HG03565 (cell line): ENCODE results near the gene IMPA2.
"Not testable (repeated sequence)": the region's sequence is repeated elsewhere in the genome, so short reads cannot be mapped to it uniquely, and the experiment has no call there.

Experiments used
- ATAC-seq: cut with Tn5 transposase; IDR thresholded peaks from one replicate; pipeline ENCODE4 v1.9.1; 2021; ENCODE audit warnings: mild to moderate bottlenecking, moderate library complexity; ENCODE audit not compliant: unreplicated experiment

The IMPA2 gene

DNA sequence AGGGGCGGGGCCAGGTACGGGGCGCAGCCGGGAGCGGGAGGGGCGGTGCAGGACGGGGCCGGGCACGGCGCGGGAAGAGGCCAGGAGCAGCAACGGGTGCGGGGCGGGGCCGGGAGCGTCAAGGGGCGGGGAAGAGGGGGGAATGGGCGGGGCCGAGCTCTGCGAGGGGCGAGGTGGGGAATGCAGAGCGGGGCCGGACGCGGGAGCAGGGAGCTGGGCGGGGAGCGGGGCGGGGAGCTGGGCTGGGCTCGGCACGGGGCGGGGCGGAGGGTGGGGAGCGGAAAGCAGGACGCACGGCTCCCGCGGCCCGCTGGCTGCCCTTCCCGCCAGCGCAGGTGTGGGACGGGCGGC is at the start of gene IMPA2:
TSS of gene IMPA2 (plus strand) at position 316 of the 351 bp plus-strand sequence. CDS start 163 bp downstream, outside the sequence.
- ATAC-seq, result peak; percentile 23

DNA sequence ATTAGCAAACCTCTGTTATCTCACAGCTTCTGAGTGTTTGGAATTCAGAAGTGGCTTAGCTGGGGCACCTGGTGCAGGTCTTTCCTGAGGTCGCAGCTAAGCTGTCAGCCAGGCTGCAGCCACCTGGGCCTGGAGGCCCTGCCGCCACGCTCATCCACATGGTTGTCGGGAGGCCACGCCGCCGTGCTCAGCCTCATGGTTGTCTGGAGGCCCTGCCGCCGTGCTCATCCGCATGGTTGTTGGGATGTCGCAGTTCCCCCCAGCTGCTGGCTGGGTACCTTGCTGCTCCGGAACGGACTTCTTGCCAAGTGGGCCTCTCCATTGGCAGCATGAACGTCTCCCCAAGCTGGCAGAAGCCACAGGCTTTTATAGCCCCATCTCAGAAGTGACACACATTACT is 48.9 kb upstream of the IMPA2 start:
- no peak for ATAC-seq

DNA sequence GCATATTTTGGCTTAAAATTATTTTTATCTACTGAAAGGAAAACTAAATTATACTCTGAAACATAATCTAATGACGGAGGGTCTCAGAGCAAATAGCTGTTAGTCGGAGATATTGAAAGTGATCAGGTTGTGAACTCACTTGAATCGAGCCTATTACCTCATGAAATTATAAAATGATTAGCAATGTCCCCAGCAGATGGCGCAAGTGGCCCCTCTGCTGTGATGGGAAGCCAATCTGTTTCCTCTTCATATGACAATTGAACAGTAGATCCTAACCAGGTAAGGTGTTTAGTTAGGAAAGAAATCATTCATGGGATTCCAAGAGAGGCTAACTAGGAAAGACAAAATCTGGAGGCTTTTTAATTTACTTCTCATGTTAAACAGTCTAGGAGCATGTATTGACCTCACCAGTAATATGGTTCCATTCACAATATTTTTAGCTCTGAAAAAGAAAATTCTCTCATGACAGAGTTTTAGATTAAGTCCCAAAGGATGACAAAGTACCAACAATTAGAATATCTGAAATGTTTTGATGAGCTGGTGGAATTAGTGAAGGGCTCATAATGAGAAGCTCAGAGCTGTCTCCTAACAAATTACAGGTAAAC is 43.3 kb upstream of the IMPA2 start:
- peak; percentile 63 for ATAC-seq

DNA sequence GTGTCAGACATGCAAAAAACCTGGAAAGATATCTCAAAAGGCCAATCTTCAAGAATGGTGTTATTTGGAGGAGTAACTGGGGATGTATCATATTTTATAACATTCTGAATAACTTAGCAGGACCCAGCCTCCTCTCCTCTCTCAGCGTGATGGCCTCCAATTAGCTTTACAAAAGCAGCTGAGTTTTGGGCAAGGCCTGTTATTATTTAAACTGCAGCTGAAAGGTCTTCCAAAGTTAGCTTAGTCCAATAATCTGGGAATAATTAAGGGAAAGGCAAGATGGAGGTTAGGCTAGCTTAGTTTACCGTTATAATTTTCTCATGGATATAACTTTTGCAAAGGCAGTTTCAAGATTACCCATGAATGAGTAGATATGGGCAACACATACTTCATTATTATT is 40.4 kb upstream of the IMPA2 start:
- ATAC-seq, result no peak

DNA sequence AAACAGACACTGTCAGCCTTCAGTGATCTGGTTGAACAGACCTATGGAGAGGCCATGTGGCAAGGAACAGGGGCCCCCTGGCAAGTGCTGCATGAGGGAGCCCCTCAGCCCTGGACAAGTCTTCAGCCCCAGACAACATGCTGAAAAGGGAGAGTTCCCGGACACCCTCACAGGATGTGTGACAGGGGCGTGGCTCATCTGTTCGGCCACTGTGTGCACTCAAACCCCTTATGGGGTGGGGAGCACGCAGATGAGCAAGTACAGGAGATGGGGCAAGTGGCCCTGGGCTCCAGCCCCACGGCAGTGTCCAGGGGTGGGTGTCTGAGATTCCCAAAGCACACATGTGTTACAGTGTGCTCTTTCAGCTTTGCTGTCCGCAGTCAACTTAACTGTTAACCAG is 37.8 kb upstream of the IMPA2 start:
- ATAC-seq, result no peak

DNA sequence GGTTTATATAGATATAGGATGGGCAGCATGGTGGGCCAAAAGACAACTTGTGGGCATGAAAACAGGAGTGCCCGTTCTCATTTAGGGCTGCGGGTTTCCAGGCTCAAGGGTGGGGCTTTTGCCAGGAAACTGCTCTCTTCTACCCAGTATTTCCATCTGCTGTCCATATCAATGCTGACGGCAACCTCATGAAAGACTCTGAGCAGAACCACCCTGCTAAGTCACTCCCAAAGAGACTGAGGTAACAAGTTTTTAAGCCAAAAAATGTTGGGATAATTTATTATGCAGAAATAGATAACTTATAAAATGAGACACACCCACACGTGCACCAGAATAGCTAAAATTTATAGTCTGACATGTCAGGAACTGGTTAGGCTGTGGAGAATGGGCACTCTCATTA is 37.1 kb upstream of the IMPA2 start:
- no peak for ATAC-seq

DNA sequence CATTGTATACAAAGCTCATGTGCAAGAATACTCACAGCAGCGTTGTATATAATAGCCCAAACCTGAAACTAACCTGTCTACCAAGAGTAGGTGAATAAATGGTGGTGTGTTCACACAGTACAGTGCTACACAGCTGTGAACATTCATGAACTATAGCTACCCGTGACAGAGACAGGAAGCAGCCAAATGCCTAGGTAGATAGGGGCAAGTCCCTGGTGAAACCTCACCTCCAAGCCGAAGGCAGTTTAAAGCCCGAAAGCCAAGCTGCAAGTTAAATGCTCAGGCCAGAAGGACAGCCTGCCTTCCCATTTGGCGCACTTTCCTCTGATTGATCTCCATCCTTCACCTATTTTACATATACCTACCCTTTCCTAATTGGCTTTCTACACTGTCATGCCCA is 36.5 kb upstream of the IMPA2 start:
- ATAC-seq, result no peak

DNA sequence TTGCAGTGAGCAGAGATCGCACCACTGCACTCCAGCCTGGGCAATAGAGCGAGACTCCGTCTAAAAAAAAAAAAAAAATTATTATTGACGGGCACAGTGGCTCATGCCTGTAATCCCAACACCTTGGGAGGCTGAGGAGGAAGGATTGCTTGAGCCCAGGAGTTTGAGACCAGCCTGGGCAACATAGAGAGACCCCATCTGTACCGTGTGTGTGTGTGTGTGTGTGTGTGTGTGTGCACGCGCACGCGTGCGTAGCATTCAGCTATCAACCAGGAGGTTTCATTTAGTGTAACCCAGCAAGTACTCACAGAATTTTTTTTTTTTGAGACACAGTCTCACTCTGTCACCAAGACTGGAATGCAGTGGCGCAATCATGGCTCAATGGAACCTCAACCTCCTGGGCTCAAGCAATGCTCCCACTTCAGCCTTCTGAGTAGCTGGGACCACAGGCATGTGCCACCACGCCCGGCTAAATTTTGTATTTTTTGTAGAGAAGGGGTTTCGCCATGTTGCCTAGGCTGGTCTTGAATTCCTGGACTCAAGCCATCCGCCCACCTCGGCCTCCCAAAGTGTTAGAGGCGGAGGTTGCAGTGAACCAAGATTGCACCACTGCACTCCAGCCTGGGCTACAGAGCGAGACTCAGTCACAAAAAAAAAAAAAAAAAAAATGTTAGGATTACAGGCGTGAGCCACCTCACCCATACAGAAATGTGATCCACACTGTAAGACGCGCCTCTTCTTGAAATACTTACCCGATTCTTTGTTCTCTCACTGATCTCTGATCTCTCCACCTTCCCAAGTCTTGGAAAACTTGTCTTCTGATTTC is 35.3 kb upstream of the IMPA2 start:
- not testable (repeated sequence) for ATAC-seq

DNA sequence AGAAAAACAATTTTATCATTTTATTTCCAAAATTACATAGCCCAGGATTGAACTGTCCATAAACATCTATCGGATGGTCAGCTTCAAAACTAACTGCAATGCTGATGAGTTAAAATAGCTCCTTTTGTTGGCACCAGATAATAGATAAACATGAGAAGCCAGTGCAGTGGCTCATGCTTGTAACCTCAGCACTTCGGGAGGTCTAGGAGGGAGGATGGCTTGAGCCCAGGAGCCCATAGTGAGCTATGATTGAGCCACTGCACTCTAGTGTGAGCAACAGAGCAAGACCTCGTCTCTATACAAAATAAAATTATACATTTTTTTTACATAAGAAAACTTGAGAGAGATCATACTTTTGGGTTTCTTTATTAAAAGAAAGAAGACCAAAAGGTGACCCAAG is 34.6 kb upstream of the IMPA2 start:
- no peak for ATAC-seq

DNA sequence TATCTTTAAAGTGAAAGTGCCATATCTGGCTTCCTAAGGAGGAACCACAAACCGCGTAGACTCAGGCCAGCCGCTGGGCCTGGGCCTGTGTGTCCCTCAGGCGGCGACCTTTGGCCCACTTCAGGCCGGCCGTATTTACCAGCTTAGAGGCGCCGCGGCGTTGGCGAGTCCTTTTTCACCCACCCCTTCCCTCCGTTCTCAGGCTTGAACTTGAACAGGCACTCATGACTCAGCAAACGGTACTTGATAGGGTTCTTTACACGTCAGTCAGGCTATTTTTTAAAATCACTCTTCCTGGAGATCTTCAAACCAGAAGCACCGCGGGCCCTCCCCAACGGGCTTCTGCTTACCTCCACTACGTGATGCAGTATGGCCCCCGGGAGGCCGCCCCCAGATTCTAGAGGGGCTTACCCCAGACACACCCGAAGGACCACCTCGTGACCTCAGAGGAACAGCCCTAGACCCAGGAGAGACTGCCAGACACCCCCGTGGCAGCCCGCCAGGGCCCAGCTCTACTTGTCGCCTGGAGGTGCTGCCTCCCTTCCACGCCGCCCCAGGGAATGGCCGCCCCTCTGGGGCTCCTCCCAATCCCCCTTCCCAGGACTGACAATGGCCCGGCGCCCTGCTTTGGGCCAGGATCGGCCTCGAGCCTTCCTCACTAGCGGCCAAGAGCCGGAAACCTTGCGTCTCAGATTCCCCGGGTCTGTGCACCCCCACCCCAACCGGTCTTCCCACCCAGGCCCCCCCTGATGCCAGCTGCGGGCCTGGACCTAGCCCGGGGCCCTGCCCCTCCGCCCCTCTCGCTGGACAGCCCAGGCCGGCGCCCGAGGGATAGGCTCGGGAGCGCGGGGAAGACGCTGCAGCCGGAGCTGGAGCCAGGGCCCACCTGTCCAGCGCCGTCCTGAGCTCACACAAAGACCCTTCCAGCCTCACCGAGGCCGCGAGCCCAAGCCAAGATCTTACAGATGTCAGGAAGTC is 33.8 kb upstream of the IMPA2 start:
- peak; percentile 85 for ATAC-seq

DNA sequence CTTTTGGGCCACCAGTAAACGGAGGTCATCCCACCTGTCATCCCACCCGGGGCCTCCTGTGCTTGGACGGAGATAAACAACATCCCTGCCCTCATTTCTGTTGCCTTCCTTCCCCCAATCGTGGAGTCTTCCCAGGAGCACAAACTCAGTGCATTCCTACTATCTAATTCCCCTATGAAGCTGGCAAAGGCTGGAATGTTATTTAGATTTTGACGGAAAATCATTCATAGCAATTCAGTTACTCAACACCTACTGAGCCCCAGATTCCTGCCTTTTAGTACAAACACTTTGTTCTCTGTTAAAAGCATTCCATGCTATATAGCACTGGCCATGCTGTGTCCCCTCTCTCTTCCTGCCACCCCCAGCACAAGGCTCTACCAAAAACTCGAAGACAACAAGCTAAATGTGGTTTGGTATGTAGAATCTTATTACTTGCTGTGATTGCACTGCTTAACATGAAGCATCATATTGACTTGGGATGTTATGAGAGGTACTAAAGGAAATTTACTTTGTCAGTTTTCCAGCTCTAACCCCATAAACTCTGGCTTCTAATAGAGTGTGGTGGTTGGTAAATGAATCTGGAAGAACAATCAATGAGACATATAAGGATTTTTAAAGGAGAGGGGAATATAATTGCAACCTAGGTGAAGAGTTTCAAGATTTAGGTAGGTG is 32.3 kb upstream of the IMPA2 start:
- no peak for ATAC-seq

DNA sequence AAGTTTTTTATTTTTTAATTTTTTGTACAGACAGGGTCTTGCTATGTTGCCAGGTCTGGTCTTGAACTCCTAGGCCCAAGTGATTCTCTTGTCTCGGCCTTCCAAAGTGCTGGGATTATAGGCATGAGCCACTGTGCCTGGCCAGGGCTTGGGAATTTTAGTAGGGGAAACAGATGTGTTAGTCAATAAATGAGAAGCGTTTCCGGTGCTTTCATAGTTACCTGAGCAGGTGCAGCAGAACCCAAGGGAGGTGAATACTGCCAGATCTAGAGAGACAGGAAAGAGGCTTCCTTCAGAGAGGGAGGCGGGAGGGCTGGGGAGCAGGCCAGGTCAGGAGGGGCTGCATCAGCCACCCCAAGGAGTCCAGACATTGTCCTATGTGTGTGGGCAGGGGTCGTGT is 30.5 kb upstream of the IMPA2 start:
- no peak for ATAC-seq

DNA sequence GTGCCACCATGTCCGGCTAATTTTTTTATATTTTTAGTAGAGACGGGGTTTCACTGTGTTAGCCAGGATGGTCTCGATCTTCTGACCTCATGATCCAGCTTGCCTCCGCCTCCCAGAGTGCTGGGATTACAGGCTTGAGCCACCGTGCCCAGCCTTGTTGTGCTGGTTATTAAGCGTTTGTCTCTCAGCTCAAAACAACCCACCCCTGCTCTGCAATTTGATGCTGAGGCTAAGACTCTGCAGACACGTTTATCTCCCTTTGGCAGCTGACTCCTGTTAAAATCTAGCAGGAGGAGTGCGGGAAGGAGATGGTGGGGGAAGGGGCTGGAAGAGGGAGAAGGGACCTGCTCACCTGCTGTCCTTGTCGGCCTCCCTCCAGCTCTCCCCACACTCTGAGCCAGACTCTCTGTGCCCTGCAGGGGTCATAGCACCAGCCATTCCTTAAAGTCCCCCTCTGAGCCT is 29.9 kb upstream of the IMPA2 start:
- ATAC-seq, result no peak

DNA sequence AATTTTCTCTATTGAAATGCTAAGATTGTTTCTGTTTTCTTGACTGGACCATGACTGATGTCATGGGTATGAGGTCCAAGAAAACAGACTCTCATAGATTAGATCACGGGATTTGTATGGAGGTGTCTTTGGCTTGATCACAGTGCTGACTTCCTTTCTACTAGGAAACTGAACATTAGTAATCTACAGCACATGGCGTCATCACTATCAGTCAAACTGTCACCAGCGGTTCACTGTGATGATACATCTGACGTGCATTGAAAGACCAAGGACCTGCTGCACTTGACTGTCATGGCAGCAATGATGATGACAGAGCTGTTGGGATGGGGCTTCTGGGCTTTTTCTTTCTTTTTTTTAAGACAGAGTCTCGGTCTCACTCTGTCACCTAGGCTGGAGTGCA is 28.2 kb upstream of the IMPA2 start:
- no peak for ATAC-seq

DNA sequence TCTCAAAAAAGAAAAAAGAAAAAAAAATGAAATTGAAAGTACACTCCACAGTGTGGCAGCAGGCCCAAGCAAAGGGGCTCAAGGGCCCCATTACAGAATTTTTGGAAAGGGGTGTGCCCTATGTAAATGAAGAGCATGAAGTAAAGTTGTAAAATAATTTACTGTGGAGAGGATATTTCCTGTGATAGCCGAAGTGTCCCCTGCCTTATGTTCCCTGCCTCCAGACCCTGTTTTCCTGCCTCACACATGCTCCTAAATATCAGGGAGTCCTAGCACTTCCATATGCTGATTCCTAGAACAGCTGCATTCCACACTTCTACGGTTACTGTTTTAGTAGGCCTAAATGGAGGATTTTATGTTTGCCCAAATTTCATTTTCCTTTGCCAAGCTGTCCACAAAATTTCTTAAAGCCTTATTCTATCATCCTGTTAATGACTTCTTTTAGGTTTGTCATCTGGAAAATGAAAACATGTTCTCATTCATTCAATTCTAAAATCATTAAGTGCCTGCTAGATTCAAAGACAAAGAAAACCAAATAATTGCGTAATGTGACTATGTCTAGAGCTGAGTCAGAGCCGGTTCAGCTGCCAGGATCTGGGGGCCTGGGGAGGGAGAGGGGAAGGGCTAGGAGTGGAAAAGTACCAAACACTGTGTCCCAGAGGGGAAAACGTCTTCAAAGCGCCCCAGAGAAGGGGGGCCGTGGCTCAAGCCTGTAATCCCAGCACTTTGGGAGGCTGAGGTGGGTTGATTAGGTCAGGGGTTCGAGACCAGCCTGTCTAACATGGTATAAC is 25.9 kb upstream of the IMPA2 start:
- no peak for ATAC-seq

DNA sequence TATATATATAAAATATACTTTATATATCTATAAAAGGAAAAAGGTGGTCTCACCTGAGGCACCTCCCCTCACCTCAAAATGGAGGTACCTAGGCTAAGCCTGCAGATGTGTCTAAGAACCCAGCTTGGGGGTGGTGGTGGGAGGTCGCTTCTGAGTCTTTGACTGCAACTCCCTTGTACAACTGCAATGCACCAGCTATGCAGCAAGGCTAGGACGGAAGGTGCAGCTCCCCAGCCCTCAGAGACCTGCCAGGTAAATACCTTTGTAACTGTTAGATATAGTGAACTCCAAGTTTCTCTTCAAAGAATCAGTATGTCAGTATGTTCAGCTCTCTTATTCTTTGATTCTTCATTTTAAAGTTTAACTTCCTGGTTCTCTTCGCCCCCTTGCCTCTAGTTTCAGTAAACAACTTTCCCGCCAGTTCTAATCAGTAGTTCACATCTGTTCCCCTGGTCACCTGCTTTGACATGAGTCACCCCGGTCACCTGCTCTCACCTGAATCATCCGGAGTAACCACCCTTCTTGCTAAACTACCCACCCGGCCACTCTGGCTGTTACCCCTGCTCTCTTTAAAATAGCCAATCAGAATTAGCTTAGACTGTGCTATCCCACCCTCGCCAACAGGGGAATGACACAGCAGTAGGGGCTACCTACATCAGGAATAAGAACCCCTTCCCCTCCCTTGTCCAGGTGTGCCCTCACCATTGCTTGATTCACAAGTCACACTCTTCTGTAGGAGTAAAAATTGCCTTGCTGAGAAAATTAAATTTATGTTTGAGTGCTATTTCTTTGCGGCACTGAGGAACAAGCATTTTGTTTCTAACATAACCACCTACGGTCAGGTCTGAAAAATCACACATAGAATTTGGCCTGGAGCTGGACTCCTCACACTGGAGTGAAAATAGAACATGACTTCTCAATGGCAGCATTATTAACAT is 24.7 kb upstream of the IMPA2 start:
- no peak for ATAC-seq

DNA sequence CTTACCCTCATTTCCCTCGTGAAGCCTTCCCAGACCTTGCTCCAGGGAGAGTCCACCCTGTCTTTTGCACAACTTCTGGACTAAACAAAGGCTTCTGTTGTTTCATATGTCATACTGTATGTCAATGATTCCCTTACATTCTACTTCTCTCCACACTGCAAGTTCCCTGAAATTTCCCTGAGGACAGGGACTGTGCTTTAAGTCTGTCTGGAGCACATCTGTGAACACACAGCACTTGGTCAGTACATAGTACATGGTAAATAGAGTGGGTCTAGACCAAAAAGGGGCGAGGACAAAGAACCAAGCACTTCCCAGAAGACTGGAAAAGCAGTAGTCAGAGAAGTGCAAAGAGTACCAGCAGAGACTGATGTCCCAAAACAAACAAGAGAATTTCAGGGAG is 23.7 kb upstream of the IMPA2 start:
- no peak for ATAC-seq

DNA sequence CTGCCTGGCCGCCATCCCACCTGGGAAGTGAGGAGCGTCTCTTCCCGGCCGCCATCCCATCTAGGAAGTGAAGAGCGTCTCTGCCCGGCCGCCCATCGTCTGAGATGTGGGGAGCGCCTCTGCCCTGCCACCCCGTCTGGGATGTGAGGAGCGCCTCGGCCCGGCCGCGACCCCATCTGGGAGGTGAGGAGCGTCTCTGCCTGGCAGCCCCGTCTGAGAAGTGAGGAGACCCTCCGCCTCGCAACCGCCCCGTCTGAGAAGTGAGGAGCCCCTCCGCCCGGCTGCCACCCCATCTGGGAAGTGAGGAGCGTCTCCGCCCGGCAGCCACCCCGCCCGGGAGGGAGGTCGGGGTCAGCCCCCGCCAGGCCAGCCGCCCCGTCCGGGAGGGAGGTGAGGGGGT is 21.7 kb upstream of the IMPA2 start:
- not testable (repeated sequence) for ATAC-seq
